MCF 10A (cell line): ENCODE measurements around the gene ISL2. TPM values are rescaled to one million over a fixed set of nuclear protein-coding genes. Genes with fewer than 3 reads are reported as not detected.
"Not testable (repeated sequence)": the region's sequence is repeated elsewhere in the genome, so short reads cannot be mapped to it uniquely, and the experiment has no call there.

Experiments
- Bru-seq: library from RNA; stranded (reverse); fragments of 400-500 nt; gene quantifications from one replicate; lab custom pipeline; 2021; lab: Mats Ljungman, UMichigan
- BruChase-seq, 2 experiments: library from RNA; stranded (reverse); fragments of 400-500 nt; gene quantifications; one replicate each; lab custom pipeline; 2021; lab: Mats Ljungman, UMichigan
- BruUV-seq: library from RNA; stranded (reverse); fragments of 400-500 nt; replicated peaks from 2 replicates; lab custom pipeline; 2021; lab: Mats Ljungman, UMichigan
- CTCF ChIA-PET: fragments of 300-600 bp; sonication (Branson Sonifier 250); formaldehyde crosslinking; extraction: SDS; loops from one replicate; lab custom pipeline; 2021; ENCODE audit warnings: antibody characterized with exemption, inconsistent platforms; lab: Yijun Ruan, JAX
- POLR2A ChIA-PET: fragments of 300-600, 350-650 bp; sonication (Branson Sonifier 250); formaldehyde crosslinking; extraction: SDS; loops from one replicate; lab custom pipeline; 2020; ENCODE audit warnings: antibody characterized with exemption, inconsistent platforms; lab: Yijun Ruan, JAX
- DNase-seq: peaks from one replicate; pipeline ENCODE4 v3.0.0-alpha.2; 2018; ENCODE audit not compliant: unreplicated experiment
- H3K27ac Mint-ChIP-seq: one replicate; pipeline ENCODE4 v1.8.0; 2022; ENCODE audit warnings: mild to moderate bottlenecking, low read depth, mixed read lengths; ENCODE audit not compliant: unreplicated experiment
- H3K27me3 Mint-ChIP-seq: one replicate; pipeline ENCODE4 v1.8.0; 2022; ENCODE audit warnings: mixed read lengths; ENCODE audit not compliant: insufficient read depth, unreplicated experiment
- H3K36me3 Mint-ChIP-seq: one replicate; pipeline ENCODE4 v1.8.0; 2022; ENCODE audit warnings: mild to moderate bottlenecking, moderate library complexity, mixed read lengths; ENCODE audit not compliant: insufficient read depth, unreplicated experiment
- H3K4me1 Mint-ChIP-seq: one replicate; pipeline ENCODE4 v1.8.0; 2022; ENCODE audit warnings: mixed read lengths; ENCODE audit not compliant: insufficient read depth, unreplicated experiment
- H3K4me3 Mint-ChIP-seq: one replicate; pipeline ENCODE4 v1.8.0; 2022; ENCODE audit warnings: mild to moderate bottlenecking, moderate library complexity, mixed read lengths; ENCODE audit not compliant: unreplicated experiment
- H3K9me3 Mint-ChIP-seq: one replicate; pipeline ENCODE4 v1.8.0; 2022; ENCODE audit warnings: mixed read lengths; ENCODE audit not compliant: unreplicated experiment
- CTCF ChIP-seq: fragments of 200-600 bp; IDR thresholded peaks from one replicate; pipeline ENCODE4 v1.8.0; 2022; ENCODE audit warnings: antibody characterized with exemption, mild to moderate bottlenecking; ENCODE audit not compliant: unreplicated experiment
- intact Hi-C: fragments of 100-400 bp; cut with micrococcal nuclease; formaldehyde crosslinking; loops from 2 replicates; pipeline ENCODE4 v1.14.1; 2022
- long read RNA-seq: library from polyadenylated mRNA; stranded (forward); transcript quantifications from one replicate; pipeline ENCODE4 v2.0.0, GENCODE V29; 2022
- total RNA-seq: library from RNA; stranded (reverse); gene quantifications from 2 replicates; pipeline ENCODE4 v1.2.3, GENCODE V29; 2022

The ISL2 gene
- total RNA-seq: not detected in 2 replicates
- Bru-seq, nascent RNA: not detected
- not detected for BruChase-seq, experiment 1, labeled RNA remaining after a 6-hour chase
- not detected for BruChase-seq, experiment 2, labeled RNA remaining after a 2-hour chase
- long read RNA-seq: 0 reads

GRCh38 chr15:76336254-76337058 lies at the start of gene ISL2:
TSS of gene ISL2 (plus strand) at chr15:76336773. CDS start at chr15:76336884, 111 bp downstream.
- DNase-seq: no peak
- ChIA-PET POLR2A (no interaction called here), CTCF (no interaction called here)
- no peaks in the 10 kb centered on the region for H3K9me3 Mint-ChIP-seq
- peaks cover 35% of the 10 kb centered on the region for H3K27me3 Mint-ChIP-seq
- no peak within 1 kb of the TSS for H3K4me3 Mint-ChIP-seq
- no peak within 1 kb of the TSS for H3K27ac Mint-ChIP-seq
- no peak for TF ChIP-seq CTCF
- no peaks in the 10 kb centered on the region for H3K36me3 Mint-ChIP-seq
- H3K4me1 Mint-ChIP-seq: no peaks in the 10 kb centered on the region
- BruUV-seq: no TSS peak
- intact Hi-C loops: no loop called here

GRCh38 chr15:76289582-76289981 lies 47.0 kb upstream of the ISL2 start:
- intact Hi-C loops: no loop called here
- TF ChIP-seq CTCF: no peak
- peaks cover 49% of the 10 kb centered on the region for H3K36me3 Mint-ChIP-seq
- POLR2A ChIA-PET: interaction anchor here (0.7 to 1.1 kb wide), 2 partner anchors 20 to 268 kb away, joined by 3 to 4 read pairs; no protein-coding TSS in a partner anchor
- H3K27me3 Mint-ChIP-seq: no peaks in the 10 kb centered on the region
- H3K27ac Mint-ChIP-seq: no peak overlapping the region
- no peaks in the 10 kb centered on the region for H3K9me3 Mint-ChIP-seq
- DNase-seq: no peak
- CTCF ChIA-PET: interaction anchor here (0.7 to 1.6 kb wide), 2 partner anchors 21 to 139 kb away, joined by 4 to 6 read pairs; partner anchors contain the start of gene ETFA
- no TSS peak for BruUV-seq
- no peak overlapping the region for H3K4me3 Mint-ChIP-seq
- no peaks in the 10 kb centered on the region for H3K4me1 Mint-ChIP-seq

GRCh38 chr15:76293361-76293760 lies 43.2 kb upstream of the ISL2 start:
- POLR2A ChIA-PET: interaction anchor here (1.3 kb wide), 1 partner anchor 18 kb away, joined by 5 read pairs; the partner anchor contains the start of gene ETFA
- Mint-ChIP-seq H3K27ac (no peak overlapping the region), H3K4me1 (peaks cover 6% of the 10 kb centered on the region), H3K27me3 (no peaks in the 10 kb centered on the region), H3K9me3 (no peaks in the 10 kb centered on the region), H3K4me3 (no peak overlapping the region), H3K36me3 (peaks cover 24% of the 10 kb centered on the region)
- DNase-seq: no peak
- BruUV-seq: no TSS peak
- CTCF ChIA-PET: interaction anchor here (0.6 to 1.2 kb wide), 4 partner anchors 57 to 1195 kb away, joined by 3 to 4 read pairs (median 3); no protein-coding TSS in a partner anchor
- intact Hi-C loops: no loop called here
- TF ChIP-seq CTCF: no peak

GRCh38 chr15:76294463-76294862 lies 42.1 kb upstream of the ISL2 start:
- POLR2A ChIA-PET: interaction anchor here (0.6 to 1.4 kb wide), 2 partner anchors 9 to 103 kb away, joined by 3 to 5 read pairs; no protein-coding TSS in a partner anchor
- intact Hi-C loops, H3K27ac Mint-ChIP-seq: not testable (repeated sequence)

More at GRCh38 chr15:76294463-76294862, 42.1 kb upstream of the ISL2 start:
- not testable (repeated sequence) for BruUV-seq, H3K4me3 Mint-ChIP-seq, H3K4me1 Mint-ChIP-seq, H3K9me3 Mint-ChIP-seq, H3K27me3 Mint-ChIP-seq, DNase-seq
- CTCF ChIA-PET: interaction anchor here (1.2 kb wide), 1 partner anchor 59 kb away, joined by 3 read pairs; no protein-coding TSS in a partner anchor
- H3K36me3 Mint-ChIP-seq: peaks cover 19% of the 10 kb centered on the region
